Middle frontal gyrus (tissue), 1 donor: ENCODE measurements around the gene FSCN2.
"Not testable (repeated sequence)": the region's sequence is repeated elsewhere in the genome, so short reads cannot be mapped to it uniquely, and the experiment has no call there.

Source experiments
- DNase-seq: peaks from one replicate; pipeline ENCODE4 v3.0.0-alpha.2; 2015; ENCODE audit warnings: low spot score; ENCODE audit errors: extremely low spot score

FSCN2 gene

GRCh38 chr17:81577278-81578000, 49.3 kb downstream of the FSCN2 start:
- DNase-seq, result no peak

GRCh38 chr17:81578038-81578441, 49.9 kb downstream of the FSCN2 start:
- DNase-seq, result no peak

GRCh38 chr17:81578561-81579225, 50.5 kb downstream of the FSCN2 start:
- no peak for DNase-seq

- no peak for DNase-seq
Measured at GRCh38 chr17:81579298-81579697, 51.1 kb downstream of the FSCN2 start.

- DNase-seq, result no peak
Measured at GRCh38 chr17:81579821-81580321, 51.7 kb downstream of the FSCN2 start.

GRCh38 chr17:81580481-81580880, 52.3 kb downstream of the FSCN2 start:
- DNase-seq, result no peak

- no peak for DNase-seq
Measured at GRCh38 chr17:81581758-81582157, 53.6 kb downstream of the FSCN2 start.

- DNase-seq, result no peak
Measured at GRCh38 chr17:81582341-81582740, 54.2 kb downstream of the FSCN2 start.

GRCh38 chr17:81582749-81583148, 54.6 kb downstream of the FSCN2 start:
- no peak for DNase-seq

GRCh38 chr17:81583589-81584342, 55.6 kb downstream of the FSCN2 start:
- DNase-seq, result no peak

- DNase-seq, result not testable (repeated sequence)
Measured at GRCh38 chr17:81584771-81585170, 56.6 kb downstream of the FSCN2 start.

- no peak for DNase-seq
Measured at GRCh38 chr17:81586096-81586495, 57.9 kb downstream of the FSCN2 start.
